Medulla oblongata (tissue), 1 donor: ENCODE results near the gene FABP3.
"Not testable (repeated sequence)": the region's sequence is repeated elsewhere in the genome, so short reads cannot be mapped to it uniquely, and the experiment has no call there.

Experiments used
- DNase-seq: peaks from one replicate; pipeline ENCODE4 v3.0.0-alpha.2; 2015; ENCODE audit errors: extremely low spot score

The FABP3 gene

DNA sequence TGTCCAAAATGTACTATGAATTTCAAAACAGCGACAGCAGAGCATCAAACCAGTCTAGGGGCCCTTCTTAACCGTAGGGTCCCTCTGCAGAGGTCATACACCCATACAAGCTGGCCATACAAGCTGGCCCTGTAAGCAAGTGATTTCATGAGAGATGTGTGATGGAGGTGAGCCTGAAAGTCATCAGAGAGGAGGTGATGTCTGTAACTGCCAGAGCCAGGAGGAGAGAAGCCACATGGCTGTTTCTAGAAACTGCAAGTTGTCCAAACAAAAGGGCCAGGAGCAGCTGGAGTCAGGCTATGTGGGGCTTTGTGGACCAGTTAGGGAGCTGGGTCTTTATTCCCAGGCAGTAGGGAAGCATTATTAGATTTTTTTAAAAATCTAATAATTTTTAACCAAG is 25.4 kb upstream of the FABP3 start:
- DNase-seq: no peak

DNA sequence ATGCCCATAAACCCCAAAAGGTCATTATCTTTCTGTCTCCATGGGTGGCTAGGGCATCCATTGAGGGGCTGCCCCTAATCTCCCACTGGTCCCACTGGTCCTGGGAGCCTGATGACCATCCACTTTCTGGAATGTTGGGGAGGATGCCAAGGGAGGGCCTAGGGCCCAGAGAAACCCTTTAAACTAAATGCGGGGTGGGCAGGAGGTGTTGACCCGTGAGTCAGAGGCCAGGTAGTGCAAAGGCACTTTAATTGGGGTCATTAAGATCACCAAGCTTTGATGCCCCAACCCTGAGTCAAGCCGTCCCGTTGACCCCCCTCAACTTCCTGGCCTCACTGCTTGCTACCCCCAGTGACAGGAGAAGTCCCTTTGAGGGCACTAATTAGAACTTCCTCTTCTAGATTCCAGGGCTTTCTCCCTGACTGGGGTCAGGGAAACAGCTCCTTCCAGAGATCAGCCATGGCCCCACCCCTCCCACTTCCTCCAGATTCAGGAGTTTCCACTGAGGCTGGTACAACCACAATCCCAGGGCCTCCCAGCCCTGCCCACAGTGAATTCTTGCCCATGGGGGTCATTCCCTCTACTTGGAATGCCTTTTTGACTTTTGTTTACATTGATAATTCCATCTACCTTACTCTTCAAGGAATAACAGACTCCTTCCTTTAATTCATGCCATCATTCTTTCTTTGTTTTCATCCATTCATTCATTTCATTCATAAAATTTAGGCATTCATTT is 24.7 kb upstream of the FABP3 start:
- no peak for DNase-seq

DNA sequence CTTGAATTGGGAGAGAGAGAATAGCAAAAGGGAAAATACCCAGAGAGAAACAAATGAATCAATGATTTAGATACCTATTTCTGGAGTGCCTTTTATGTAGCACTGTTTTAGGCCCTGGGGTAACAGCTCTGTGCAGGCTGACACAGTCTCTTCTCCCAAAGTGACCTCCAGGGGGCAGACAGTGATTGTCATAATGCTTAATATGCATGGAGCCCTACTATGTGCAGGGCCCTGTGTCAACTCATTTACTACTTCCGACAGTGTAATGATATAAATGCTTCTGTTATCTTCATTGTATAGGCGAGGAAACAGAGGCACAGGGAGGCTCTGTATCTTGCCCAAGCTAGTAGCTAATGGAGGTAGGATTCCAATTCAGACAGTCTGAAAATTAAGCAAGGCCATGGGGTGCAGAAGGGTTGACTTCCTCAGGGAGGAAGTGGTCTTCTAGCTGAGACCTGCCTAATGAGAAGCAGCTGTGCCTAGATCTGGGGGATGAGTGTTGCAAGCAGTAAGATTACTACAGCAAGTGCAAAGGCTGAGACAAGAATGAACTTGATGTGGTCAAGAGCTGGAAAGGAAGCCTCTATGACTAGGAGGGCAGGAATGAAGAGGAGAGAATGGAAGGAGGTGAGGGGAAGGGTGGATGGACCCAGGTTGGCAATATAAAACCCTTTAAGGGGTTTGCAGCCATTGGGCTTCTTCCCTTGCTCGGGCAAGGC is 23.9 kb upstream of the FABP3 start:
- DNase-seq: no peak

DNA sequence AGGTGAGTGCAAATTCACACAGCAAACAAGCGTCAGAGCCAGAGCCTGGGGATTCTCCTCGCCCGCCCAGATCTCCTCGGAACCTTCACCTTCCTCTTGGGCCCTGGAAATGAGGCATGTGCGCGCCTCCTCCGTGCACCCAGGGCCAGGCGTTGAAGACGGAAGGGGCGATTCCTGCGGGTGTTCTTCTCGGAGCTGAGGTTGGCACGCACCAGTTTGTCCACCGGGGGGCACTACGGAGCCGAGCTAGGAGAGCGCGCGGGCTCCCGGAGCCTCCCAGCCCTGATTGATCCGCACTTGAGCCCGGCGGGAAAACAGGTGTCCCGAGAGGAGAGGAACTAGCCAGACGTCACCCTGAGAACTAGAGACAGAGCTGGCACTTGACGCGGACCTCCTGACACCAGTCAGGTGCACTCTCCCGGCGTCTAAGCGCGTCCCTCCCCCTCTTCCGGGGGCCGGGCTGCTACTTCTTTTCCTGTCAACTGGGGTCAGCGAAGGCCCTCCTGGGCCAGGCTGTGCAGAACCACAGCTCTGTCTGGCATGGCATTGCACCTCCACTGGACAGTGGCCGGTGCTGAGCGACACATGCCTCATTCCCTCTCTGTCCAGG is 21.8 kb upstream of the FABP3 start:
- peak; percentile 84 for DNase-seq

DNA sequence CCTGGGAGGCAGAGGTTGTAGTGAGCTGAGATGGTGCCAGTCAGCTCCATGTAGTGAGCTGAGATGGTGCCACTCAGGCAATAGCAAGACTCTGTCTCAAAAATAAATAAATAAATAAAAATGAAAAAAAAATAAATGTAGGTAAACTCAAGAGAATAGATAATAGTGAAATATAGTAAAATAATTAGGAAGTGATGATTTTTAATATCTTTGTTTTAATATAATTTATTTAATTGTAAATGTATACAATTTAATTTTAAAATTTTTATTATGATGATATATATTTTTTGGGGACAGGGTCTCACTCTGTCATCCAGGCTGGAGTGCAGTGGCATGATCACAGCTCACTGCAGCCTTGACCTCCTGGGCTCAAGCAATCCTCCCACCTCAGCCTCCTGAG is 20.6 kb upstream of the FABP3 start:
- DNase-seq: no peak

DNA sequence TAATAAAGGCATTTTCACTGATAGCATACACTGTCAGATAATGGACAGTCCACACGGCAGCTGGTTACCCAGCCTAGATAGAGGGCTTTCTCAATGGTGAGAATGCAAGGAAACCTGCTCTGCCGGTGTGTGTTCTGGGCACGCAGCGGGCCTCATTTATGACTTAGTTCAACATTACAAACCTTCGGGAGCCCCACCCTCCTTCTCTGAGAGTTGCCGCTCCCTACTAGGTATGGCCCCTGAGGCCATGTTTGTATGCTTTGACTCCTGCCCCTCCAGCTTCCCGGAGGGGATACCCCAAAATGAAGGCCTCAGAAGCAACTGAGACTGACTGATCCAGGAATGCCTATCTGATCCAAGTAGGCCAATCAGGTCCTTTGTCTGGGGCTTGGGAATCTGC is 17.2 kb upstream of the FABP3 start:
- no peak for DNase-seq

DNA sequence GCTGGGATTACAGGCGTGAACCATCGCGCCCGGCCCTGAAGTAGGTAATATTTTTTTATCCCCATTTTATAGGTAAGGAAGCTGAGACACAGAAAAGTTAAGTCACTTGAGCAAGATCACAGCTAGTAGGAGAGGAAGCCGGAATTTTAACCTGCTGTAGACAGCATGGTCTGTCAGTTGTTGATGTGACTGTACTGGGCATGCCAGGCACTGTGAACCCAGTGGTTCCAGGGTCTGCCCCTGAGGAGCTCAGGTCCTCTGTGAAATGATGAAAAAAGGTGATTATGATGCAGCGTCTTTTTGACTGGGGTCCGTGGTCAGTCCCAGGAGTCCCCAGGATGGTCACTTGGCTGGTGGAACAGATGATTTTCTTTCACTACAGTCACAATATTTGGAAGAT is 16.7 kb upstream of the FABP3 start:
- DNase-seq: no peak

DNA sequence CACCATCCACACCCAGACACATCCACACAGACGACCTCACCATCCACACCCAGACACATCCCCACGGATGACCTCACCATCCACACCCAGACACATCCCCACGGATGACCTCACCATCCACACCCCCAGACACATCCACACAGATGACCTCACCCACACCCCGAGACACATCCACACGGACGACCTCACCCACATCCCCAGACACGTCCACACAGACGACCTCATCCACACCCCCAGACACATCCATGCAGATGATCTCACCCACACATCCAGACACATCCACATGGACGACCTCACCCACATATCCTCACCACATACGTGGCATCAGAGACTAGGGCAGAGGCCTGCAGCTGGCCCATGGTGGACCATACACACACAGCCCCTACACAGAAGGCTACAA is 14.7 kb upstream of the FABP3 start:
- no peak for DNase-seq

DNA sequence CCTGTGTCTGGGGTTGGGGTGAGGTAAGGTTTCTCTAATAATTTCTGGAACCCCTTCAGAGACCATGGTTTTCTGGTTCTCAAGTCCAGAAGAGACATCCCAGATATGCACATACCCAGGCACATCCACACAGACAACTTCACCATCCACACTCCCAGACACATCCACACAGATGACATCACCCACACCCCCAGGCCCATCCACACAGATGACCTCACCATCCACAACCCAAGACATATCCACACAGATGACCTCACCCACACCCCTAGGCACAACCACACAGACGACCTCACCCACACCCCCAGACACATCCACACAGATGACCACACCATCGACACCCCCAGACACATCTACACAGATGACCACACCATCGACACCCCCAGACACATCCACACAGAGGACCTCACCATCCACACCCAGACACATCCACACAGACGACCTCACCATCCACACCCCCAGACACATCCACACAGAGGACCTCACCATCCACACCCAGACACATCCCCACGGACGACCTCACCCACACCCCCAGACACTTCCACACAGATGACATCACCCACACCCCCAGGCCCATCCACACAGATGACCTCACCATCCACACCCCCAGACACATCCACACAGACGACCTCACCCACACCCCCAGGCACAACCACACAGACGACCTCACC is 13.8 kb upstream of the FABP3 start:
- not testable (repeated sequence) for DNase-seq

DNA sequence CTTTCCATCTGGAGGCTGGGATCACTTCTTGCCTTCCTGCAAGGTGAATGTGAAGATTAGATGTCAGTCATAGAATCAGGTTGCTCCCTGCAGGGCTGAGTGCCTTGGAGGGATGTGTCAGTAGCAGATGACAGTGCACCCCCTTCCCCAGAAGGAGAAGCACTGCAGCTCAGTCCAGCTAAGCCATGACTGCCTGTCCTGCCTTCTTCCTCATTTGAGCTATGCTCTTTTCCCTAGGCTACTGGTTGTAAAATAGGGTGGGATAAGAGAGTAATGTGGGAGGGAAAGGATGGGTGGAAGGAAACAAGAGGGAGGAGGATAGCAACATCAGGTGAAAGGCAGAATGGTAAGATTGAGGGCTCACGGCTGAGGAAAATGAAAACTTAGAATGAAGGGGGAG is 11.1 kb upstream of the FABP3 start:
- DNase-seq: no peak

DNA sequence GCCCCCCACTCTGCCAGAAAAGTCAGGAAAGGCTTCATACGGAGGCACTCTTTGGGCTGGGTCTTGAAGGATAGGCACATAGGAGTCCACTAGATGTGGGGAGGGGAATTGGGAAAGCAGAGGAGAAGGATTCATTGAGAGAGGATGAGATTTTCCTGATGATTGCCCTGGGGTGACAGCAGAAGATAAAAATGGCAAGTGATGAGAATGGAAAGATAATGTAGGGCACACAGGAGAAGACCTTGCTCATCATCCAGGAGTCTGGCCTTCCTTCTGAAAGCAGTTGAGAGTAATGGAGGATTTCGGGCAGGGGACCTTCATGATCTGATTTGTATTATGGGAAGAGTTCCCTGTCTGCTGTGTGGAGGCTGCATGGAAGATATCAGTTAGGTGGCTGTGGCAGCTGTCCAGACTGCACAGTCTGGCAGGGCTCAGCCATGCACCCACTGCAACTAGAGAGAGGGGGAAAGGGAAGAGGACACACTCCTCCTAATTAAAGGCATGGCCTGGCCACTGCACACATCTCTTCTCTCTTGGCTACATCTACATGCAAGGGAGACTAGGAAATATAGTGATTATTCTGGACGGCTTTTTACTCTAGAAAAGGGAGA is 9.6 kb upstream of the FABP3 start:
- DNase-seq: no peak

DNA sequence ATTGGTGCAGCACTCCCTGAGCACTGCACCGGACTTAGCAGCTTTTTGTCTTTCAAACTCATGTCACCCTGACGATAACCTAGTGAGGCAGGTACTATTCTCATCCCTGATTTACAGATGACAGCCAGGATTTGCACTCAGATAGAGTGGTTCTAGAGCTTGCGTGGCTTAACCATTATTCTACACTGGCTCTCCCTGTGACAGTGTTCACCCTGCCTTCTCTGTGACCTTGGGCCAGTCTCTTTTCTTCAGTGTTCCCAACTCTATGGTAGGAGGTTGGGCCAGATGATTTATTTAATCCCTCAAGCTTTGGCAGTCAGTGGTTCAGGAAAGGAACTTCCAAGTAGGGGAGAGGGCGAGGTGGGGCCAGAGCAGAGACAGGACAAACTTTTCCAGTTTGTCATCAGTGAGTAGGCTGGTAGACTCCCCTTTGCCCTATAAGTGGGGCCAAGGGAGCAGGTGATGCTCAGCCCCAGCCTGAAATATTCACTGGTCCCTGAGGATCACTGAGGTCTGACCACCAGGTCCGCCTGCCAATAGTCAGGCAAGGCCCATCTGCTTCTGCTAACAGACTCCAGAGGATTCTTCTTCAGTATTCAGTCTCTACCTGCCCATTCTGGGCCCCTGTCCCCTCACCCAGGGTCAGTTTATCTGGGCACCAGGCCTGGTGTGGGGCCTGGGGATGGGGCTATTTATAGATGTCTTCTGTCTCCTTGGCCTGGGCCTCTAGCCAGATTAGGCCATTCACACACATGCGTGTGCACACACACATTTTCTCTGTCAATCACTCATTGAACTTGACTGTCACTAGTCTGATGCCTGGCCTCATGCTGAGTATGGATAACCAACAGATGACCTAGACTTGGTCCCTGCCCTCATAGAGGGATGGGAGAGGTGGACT is 8.8 kb upstream of the FABP3 start:
- peak; percentile 46 for DNase-seq

DNA sequence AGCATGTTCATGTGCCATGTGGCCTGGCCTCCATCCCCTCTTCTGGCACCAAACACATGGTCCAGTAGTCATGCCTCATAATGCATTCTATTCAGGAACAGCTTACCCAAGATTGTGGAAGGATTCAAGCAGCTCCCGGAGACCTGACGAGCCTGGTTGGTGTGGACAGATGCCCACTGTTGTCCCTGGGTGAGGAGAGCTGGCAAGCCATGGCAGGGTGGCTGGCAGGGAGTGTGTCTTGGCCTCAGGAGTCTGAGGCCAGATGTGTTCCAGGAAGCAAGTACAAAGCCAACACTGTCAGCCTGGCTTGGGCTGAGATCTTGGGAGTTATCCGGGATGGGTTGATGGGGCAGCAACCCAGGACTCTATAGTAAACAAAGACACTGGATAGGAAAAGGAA is 7.3 kb upstream of the FABP3 start:
- peak; percentile 60 for DNase-seq

DNA sequence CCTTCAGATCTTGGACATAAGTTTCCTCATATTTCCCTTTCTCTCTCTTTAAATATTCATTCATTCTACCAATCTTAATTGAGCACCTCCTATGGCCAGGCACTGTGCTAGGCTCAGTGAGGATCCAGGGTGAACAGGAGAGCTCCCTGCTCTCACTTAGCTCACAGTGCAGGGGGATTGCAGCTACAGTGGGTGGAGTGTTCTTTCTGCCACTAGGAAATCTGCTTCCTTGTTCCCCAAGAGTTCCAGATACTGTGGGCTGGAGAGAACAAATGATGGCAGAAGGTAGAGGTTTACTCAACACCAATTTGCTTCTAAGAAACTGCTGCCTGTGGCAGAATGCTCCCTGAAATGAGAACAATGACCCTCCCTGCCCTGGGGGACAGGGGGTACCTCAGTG is 5.1 kb upstream of the FABP3 start:
- DNase-seq: no peak

DNA sequence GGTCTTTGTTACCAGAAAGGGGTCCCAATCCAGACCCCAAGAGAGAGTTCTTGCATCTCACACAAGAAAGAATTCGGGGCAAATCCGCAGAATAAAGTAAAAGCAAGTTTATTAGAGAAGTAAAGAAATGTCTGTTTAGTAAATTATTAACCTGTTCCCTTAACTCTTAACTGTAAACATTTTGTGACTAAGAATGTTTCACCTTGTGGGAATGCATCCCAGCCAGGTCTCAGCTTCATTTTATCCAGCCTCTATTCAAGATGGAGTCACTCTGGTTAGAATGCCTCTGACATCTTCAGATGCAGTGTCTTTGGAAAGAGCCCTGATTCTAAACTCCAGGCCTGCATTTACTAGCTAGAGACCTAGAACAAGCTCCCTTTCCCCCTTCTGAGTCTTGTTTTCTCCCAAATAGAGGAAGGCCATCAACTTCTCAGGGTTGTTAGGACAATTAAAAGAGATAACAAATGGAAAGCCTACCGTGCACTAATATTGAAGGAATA is 4.5 kb upstream of the FABP3 start:
- DNase-seq: no peak

DNA sequence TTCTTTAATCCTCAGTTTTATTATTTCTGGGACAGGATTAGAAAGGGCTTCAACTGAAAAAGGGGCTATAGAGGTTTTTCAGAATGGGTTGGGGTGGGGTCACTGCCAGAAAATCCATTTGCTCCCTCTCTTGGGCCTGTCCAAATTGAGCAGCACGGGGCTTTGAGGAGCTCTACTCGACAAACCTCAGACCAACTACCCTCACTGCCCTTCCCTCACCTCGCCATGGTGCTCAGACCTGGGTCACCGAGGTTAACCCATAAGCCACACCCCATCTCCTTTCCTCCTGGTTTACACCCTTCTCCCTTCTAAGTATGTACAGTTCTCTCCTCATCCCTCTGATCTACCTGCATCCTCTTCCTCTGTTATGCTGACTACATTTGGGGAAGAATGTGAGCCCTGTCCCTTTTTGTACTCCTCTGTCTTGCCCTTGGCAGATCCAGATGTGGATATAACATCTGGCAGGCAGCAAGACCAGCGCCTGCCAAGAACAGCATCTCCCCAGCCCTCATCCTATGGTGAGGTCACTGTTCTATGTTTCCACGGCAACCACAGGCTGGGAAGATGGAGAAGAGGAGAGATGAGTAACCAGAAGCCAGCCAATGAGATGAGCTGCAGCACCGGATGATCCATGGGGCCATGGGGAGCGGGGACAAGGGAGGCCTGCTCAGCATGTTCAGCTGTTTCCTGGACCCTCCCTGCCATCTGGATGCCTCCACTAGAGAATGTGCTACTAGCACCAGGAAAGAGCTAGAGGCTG is 3.7 kb upstream of the FABP3 start:
- peak; percentile 83 for DNase-seq

DNA sequence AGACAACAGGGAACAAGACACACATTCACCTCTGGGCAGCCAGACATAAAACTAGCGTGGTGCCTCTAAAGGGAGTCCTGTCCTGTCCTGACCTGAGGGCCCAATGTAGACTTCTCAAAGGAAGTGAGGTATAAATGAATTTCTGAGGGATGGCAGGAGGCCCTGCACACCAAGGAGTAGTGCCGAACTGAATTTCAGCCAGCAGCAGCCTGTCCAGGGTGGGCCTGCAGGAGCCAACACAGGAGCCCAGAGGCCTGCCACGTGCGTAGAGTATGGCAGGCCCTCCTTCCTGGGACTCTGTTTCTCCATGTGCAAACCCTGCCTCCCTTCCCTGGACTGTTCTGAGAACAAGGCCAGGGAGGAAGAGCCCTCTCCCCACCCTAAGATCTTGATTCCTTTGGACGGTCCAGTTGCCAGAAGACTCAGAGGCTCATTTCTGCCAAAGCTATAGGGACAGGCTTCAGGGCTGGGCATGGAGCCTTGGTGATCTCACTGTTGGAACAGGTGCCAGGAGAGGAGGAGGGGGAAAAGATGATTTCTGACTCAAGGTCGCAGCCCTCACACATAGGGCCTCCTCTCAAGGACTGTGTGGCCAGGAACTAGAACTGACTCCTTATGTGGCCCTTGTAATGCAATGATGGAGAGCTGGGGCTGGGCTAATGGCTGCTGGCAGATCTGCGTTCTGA is 1.8 kb upstream of the FABP3 start:
- no peak for DNase-seq

DNA sequence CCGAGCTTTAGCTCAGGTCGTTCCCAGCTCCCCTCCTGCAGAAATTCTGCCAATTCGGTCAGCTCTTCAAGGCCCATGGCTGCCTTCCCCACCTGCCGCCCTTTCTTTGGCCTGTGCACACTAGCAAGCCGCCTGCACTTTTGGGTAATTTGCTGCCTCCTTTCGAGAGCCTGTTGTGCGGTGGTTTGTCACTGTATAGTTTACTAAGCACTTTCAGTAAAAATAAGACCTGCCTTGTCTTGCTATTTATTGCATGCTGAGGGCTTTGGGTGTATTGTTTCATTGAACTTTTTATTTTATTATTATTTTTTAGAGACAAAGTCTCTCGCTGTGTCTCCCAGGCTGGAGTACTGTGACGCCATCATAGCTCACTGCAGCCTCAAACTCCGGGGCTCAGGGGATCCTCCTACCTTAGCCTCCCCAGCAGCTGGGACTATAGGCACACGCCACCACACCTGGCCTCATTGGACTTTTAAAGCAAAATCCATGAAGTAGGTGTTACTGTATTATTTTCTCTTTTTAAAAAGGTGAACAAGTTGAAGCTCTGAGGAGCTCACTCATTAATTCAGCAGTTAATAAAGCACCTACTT is 1.1 kb upstream of the FABP3 start:
- no peak for DNase-seq

DNA sequence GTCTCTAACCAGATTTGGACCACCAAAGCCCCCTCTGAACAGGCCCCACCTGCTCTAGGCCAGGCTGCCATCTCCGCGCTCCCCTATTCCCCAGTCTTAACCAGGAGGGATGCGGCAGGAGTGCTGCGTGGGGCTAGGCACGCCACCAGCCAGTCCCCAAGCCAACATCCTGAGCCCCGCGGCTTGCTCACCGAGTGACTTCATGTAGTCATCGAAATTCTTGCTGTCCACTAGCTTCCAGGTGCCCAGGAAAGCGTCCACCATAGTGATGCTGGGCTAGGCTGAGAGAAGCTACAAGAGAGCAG is 173 bp downstream of the FABP3 start:
- no peak for DNase-seq
